ENCODE results near the gene NRAS. TPM values are rescaled to one million over a fixed set of nuclear protein-coding genes. Genes with fewer than 3 reads are reported as not detected.

The NRAS gene
- total and polyA plus RNA-seq, 2 experiments from 2014 or later = 30.0 to 31.9 TPM

GRCh38 chr1:114712977-114713376, 3.6 kb downstream of the NRAS start:
- Histone ChIP-seq H3K27me3 (no peaks in the 10 kb centered on the region), H3K4me1 (ENCODE audit: low read depth) (peaks cover 4% of the 10 kb centered on the region), H3K4me3 (no peak overlapping the region), H3K27ac (no peak overlapping the region), H3K36me3 (peaks cover 32% of the 10 kb centered on the region), H3K9me3 (ENCODE audit: low read depth) (no peaks in the 10 kb centered on the region)
- no peak for DNase-seq (ENCODE audit: low read depth in 1 of 2, low spot score in 1 of 2)
- TF ChIP-seq CTCF (IDR thresholded peaks at IDR 0.05; ENCODE audit: low read depth, low read length) = no peak

GRCh38 chr1:114710360-114710759, 6.2 kb downstream of the NRAS start:
- Histone ChIP-seq H3K27ac (no peak overlapping the region), H3K4me1 (ENCODE audit: low read depth) (no peaks in the 10 kb centered on the region), H3K27me3 (no peaks in the 10 kb centered on the region), H3K36me3 (peaks cover 49% of the 10 kb centered on the region), H3K4me3 (no peak overlapping the region), H3K9me3 (ENCODE audit: low read depth) (no peaks in the 10 kb centered on the region)
- TF ChIP-seq CTCF (IDR thresholded peaks at IDR 0.05; ENCODE audit: low read depth, low read length) = no peak
- no peak for DNase-seq (ENCODE audit: low read depth in 1 of 2, low spot score in 1 of 2)

GRCh38 chr1:114707604-114708003, 9.0 kb downstream of the NRAS start:
- Histone ChIP-seq H3K9me3 (ENCODE audit: low read depth) (no peaks in the 10 kb centered on the region), H3K27ac (no peak overlapping the region), H3K36me3 (peaks cover 40% of the 10 kb centered on the region), H3K4me3 (no peak overlapping the region), H3K27me3 (no peaks in the 10 kb centered on the region), H3K4me1 (ENCODE audit: low read depth) (no peaks in the 10 kb centered on the region)
- DNase-seq (ENCODE audit: low read depth in 1 of 2, low spot score in 1 of 2) = no peak
- TF ChIP-seq CTCF (IDR thresholded peaks at IDR 0.05; ENCODE audit: low read depth, low read length) = no peak

- no peak for DNase-seq (ENCODE audit: low read depth in 1 of 2, low spot score in 1 of 2)
- no peak for TF ChIP-seq CTCF (IDR thresholded peaks at IDR 0.05; ENCODE audit: low read depth, low read length)
- Histone ChIP-seq H3K36me3 (peaks cover 25% of the 10 kb centered on the region), H3K4me1 (ENCODE audit: low read depth) (no peaks in the 10 kb centered on the region), H3K4me3 (no peak overlapping the region), H3K9me3 (ENCODE audit: low read depth) (no peaks in the 10 kb centered on the region), H3K27ac (no peak overlapping the region), H3K27me3 (peaks cover 13% of the 10 kb centered on the region)
Measured at GRCh38 chr1:114703242-114703641, 13.3 kb downstream of the NRAS start.

GRCh38 chr1:114702737-114703136, 13.8 kb downstream of the NRAS start:
- Histone ChIP-seq H3K36me3 (peaks cover 20% of the 10 kb centered on the region), H3K27ac (no peak overlapping the region), H3K9me3 (ENCODE audit: low read depth) (no peaks in the 10 kb centered on the region), H3K27me3 (peaks cover 15% of the 10 kb centered on the region), H3K4me1 (ENCODE audit: low read depth) (no peaks in the 10 kb centered on the region), H3K4me3 (no peak overlapping the region)
- DNase-seq (ENCODE audit: low read depth in 1 of 2, low spot score in 1 of 2) = no peak
- TF ChIP-seq CTCF (IDR thresholded peaks at IDR 0.05; ENCODE audit: low read depth, low read length) = no peak

- Histone ChIP-seq H3K4me3 (no peak overlapping the region), H3K36me3 (peaks cover 12% of the 10 kb centered on the region), H3K4me1 (ENCODE audit: low read depth) (no peaks in the 10 kb centered on the region), H3K27ac (no peak overlapping the region), H3K27me3 (peaks cover 23% of the 10 kb centered on the region), H3K9me3 (ENCODE audit: low read depth) (no peaks in the 10 kb centered on the region)
- no peak for TF ChIP-seq CTCF (IDR thresholded peaks at IDR 0.05; ENCODE audit: low read depth, low read length)
- no peak for DNase-seq (ENCODE audit: low read depth in 1 of 2, low spot score in 1 of 2)
Measured at GRCh38 chr1:114701931-114702330, 14.6 kb downstream of the NRAS start.

Measured in cardiac muscle cell (in vitro differentiated cells and primary cell).